ENCODE measurements around the gene AK4. TPM values are rescaled to one million over a fixed set of nuclear protein-coding genes. Genes with fewer than 3 reads are reported as not detected.
A peak's percentile ranks its signal among the peaks of the same experiment; 100 is the strongest.

AK4 gene
- total RNA-seq, 6 experiments from 2014 or later: 108 to 171 (median 123) TPM

DNA sequence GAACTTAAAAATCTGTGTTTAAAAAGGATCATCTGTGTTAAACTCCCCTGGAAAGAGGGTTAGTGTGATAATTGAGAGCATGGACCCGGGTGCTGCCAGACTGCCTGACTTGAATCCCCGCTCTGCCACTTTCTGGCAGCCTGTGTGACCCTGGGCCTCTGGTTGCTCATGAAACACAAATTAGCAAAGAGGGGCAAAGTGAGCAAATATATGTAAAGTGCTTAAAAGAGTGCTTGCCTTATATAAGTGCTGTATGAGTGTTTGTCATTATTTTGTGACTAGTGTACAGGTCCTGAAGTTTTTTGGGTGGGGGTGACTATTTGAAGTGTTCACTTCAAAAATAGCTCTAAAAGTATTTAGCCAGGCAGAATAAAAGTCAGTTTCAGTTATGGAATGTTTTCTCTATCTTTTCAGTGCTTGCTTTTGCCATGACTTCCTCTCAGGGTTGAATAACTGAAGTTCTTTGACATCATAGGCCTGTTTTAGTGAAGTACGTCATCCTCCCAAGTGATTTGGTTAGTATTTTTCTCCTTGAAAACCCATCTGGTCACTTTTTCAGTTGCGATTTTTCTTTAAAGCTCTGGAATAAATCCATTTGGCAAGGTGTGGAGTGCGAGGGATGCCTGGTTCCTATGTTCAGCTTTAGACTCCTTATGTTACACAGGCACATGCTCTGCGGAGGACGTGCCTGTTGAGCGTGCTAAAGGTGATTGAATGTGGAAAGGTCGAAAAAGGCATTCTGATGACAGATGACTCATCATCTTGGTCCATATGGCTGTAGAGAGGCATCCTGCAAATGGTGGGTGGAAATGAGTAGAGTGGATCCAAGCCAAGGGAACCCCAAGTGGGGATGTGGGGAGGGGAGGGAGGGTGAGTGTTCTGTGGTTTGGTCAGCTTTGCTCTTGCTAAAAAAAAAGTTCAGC is 47.8 kb downstream of the AK4 start:
- WGBS (ENCODE audit: insufficient coverage, low coverage, low lambda C conversion rate, missing lambda C conversion rate): 80% methylated on average over 9 of the region's 9 CpGs
- no peaks in the 10 kb centered on the region for H3K27me3 ChIP-seq
- no peak overlapping the region for H3K4me3 ChIP-seq
- peaks cover 0 to 18% (median 3%) of the 10 kb centered on the region in 4 donors for H3K36me3 ChIP-seq
- DNase-seq (no peak), ATAC-seq (no peak)
- no peak for TF ChIP-seq POLR2A (IDR thresholded peaks at IDR 0.05)
- TF ChIP-seq, protein P1, sequence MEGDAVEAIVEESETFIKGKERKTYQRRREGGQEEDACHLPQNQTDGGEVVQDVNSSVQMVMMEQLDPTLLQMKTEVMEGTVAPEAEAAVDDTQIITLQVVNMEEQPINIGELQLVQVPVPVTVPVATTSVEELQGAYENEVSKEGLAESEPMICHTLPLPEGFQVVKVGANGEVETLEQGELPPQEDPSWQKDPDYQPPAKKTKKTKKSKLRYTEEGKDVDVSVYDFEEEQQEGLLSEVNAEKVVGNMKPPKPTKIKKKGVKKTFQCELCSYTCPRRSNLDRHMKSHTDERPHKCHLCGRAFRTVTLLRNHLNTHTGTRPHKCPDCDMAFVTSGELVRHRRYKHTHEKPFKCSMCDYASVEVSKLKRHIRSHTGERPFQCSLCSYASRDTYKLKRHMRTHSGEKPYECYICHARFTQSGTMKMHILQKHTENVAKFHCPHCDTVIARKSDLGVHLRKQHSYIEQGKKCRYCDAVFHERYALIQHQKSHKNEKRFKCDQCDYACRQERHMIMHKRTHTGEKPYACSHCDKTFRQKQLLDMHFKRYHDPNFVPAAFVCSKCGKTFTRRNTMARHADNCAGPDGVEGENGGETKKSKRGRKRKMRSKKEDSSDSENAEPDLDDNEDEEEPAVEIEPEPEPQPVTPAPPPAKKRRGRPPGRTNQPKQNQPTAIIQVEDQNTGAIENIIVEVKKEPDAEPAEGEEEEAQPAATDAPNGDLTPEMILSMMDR (IDR thresholded peaks at IDR 0.05): no peak
- H3K9me3 ChIP-seq: no peaks in the 10 kb centered on the region
- peaks cover 0 to 34% (median 14%) of the 10 kb centered on the region in 4 donors for H3K4me1 ChIP-seq
- intact Hi-C loops (cut with DNase I): no loop called here
- H3K27ac ChIP-seq: peak overlapping the region in 1 of 3 donors; percentile 14

DNA sequence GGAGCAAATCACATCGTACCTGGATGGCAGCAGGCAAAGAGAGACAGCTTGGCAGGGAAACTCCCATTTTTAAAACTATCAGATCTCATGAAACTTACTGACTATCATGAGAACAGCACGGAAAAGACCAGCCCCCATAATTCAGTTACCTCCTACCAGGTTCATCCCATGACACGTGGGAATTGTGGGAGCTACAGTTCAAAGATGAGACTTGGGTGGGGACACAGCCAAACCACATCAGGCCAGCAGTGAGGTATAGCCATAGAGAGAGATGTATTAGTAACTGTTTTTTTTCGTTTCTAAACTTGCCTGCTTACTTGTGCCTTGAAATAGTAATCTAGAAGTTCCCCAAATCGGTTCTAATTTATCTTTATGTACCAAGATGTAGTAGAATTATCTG is 48.9 kb downstream of the AK4 start:
- intact Hi-C loops (cut with DNase I): no loop called here
- 72% methylated on average over 5 of the region's 5 CpGs for WGBS (ENCODE audit: insufficient coverage, low coverage, low lambda C conversion rate, missing lambda C conversion rate)
- TF ChIP-seq, protein P1 (IDR thresholded peaks at IDR 0.05): no peak
- TF ChIP-seq POLR2A (IDR thresholded peaks at IDR 0.05): no peak
- peaks cover 0 to 11% (median 0%) of the 10 kb centered on the region in 4 donors for H3K36me3 ChIP-seq
- no peaks in the 10 kb centered on the region for H3K27me3 ChIP-seq
- H3K9me3 ChIP-seq: no peaks in the 10 kb centered on the region
- H3K4me1 ChIP-seq: peaks cover 0 to 44% (median 18%) of the 10 kb centered on the region in 4 donors
- DNase-seq (no peak), ATAC-seq (no peak)
- no peak overlapping the region for H3K4me3 ChIP-seq
- H3K27ac ChIP-seq: no peak overlapping the region

DNA sequence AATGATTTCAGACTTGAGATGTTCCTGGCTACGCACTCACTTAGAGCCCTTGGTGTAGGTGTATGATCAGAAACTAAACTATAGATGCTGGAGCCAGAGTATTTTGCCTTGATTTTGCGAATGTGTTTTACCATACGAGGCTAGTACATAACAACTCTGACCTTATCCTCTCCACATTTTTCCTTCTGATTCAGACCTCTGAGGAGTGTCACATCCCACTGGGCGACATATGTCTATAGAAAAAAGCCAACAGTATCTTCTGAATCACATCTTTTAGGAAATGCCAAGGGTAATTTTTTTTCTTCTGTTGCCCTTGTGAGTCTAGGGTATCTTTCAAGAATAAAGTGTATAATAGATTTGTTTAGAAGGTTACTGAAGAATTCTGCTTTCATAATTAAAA is 49.6 kb downstream of the AK4 start:
- no peak for DNase-seq
- Histone ChIP-seq H3K4me3 (no peak overlapping the region), H3K4me1 (peaks cover 0 to 50% (median 18%) of the 10 kb centered on the region in 4 donors), H3K9me3 (no peaks in the 10 kb centered on the region), H3K27me3 (no peaks in the 10 kb centered on the region), H3K27ac (peak overlapping the region in 1 of 3 donors; percentile 9), H3K36me3 (peaks cover 0 to 11% (median 0%) of the 10 kb centered on the region in 4 donors)
- TF ChIP-seq, protein P1 (IDR thresholded peaks at IDR 0.05): no peak
- TF ChIP-seq POLR2A (IDR thresholded peaks at IDR 0.05): no peak
- intact Hi-C loops (cut with DNase I): no loop called here
- 75% methylated on average over 4 of the region's 4 CpGs for WGBS (ENCODE audit: insufficient coverage, low coverage, low lambda C conversion rate, missing lambda C conversion rate)
- no peak for ATAC-seq

DNA sequence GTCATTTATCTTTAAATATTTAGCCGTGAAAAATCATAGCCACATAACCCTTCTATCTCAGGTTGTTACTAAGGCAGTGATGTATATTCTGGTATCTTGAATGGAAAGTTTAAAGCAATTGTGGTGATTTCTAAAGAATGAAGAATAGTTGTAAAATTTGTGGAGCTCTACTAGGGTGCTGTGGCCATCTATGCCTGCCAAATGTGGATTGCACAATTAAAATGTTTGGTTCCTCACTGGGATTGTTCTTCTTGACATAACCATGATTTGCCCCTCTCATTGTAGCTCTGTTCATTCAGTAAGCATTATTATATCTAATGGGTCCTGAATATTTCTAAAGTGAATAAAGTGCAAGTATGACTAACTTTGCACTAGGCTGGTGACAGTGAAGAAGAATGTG is 50.1 kb downstream of the AK4 start:
- Histone ChIP-seq H3K27ac (peak overlapping the region in 1 of 3 donors; percentile 9), H3K4me1 (peaks cover 0 to 55% (median 18%) of the 10 kb centered on the region in 4 donors), H3K4me3 (no peak overlapping the region), H3K27me3 (no peaks in the 10 kb centered on the region), H3K36me3 (peaks cover 0 to 11% (median 0%) of the 10 kb centered on the region in 4 donors), H3K9me3 (no peaks in the 10 kb centered on the region)
- DNase-seq (no peak), ATAC-seq (peak; percentile 31 to 48 (median 38))
- 16% methylated on average over 1 of the region's 1 CpG for WGBS (ENCODE audit: insufficient coverage, low coverage, low lambda C conversion rate, missing lambda C conversion rate)
- intact Hi-C loops (cut with DNase I): no loop called here
- TF ChIP-seq, protein P1 (IDR thresholded peaks at IDR 0.05): no peak
- TF ChIP-seq POLR2A (IDR thresholded peaks at IDR 0.05): no peak
